Thoracic aorta (tissue), 2 donors: ENCODE data around the gene GSTA5. TPM values are rescaled to one million over a fixed set of nuclear protein-coding genes. Genes with fewer than 3 reads are reported as not detected.
"Not testable (repeated sequence)": the region's sequence is repeated elsewhere in the genome, so short reads cannot be mapped to it uniquely, and the experiment has no call there.

Source experiments
- ATAC-seq: fragments of 150-250 bp; one replicate; pipeline ENCODE4 v1.8.0; 2017; ENCODE audit warnings: low read depth; ENCODE audit not compliant: insufficient number of reproducible peaks, low FRiP score
- DNase-seq: peaks from one replicate; pipeline ENCODE4 v3.0.0-alpha.2; 2020; ENCODE audit warnings: low spot score
- H3K27ac ChIP-seq, 2 donors: fragments of 200-600 bp; sonication (generic); 1 replicate in 1 of 2; 2 replicates in 1 of 2; pipeline ENCODE4 v1.5.1; 2016; ENCODE audit warnings: mild to moderate bottlenecking in 2 of 2, moderate library complexity in 2 of 2
- H3K27me3 ChIP-seq: fragments of 200-600 bp; sonication (generic); replicated peaks from 2 replicates; pipeline ENCODE4 v1.6.0; 2016; ENCODE audit warnings: mild to moderate bottlenecking; ENCODE audit not compliant: insufficient read depth
- H3K36me3 ChIP-seq: fragments of 200-600 bp; sonication (generic); one replicate; pipeline ENCODE4 v1.5.1; 2016
- H3K4me1 ChIP-seq, 2 donors: fragments of 200-600 bp; sonication (generic); 1 replicate in 1 of 2; 2 replicates in 1 of 2; pipeline versions ENCODE4 v1.5.1 to v1.6.0; 2016; ENCODE audit warnings: low read depth in 2 of 2, mild to moderate bottlenecking in 1 of 2; ENCODE audit not compliant: control insufficient read depth in 1 of 2
- H3K4me3 ChIP-seq: fragments of 200-600 bp; sonication (generic); 2 replicates; pipeline ENCODE4 v1.5.1; 2016; ENCODE audit warnings: mild to moderate bottlenecking
- H3K9me3 ChIP-seq: fragments of 200-600 bp; sonication (generic); 2 replicates; pipeline ENCODE4 v1.5.1; 2016
- CTCF ChIP-seq: fragments of 200-600 bp; sonication (generic); IDR thresholded peaks from one replicate; pipeline ENCODE4 v1.5.1; 2019; ENCODE audit warnings: antibody characterized with exemption
- total RNA-seq, 2 donors: library from RNA; depleted of rRNA; stranded (reverse); fragments of >200 nt; gene quantifications; one replicate each; pipeline versions ENCODE4 v1.1.0 to v1.2.3, GENCODE V29; 2016

Gene GSTA5
- total RNA-seq, 2 donors from 2014 or later = not detected

- no peaks in the 10 kb centered on the region for H3K9me3 ChIP-seq
- DNase-seq (no peak), ATAC-seq (no peak)
- no peak overlapping the region for H3K4me3 ChIP-seq
- no peak overlapping the region for H3K27ac ChIP-seq
- no peaks in the 10 kb centered on the region for H3K4me1 ChIP-seq
- H3K27me3 ChIP-seq = no peaks in the 10 kb centered on the region
- H3K36me3 ChIP-seq = no peaks in the 10 kb centered on the region
- TF ChIP-seq CTCF = no peak
These were observed 14.1 kb downstream of the GSTA5 start for GRCh38 chr6:52826513-52826912.

- DNase-seq, ATAC-seq, H3K9me3 ChIP-seq, H3K36me3 ChIP-seq, H3K4me1 ChIP-seq, H3K27ac ChIP-seq, H3K4me3 ChIP-seq, H3K27me3 ChIP-seq: not testable (repeated sequence)
These were observed 14.6 kb downstream of the GSTA5 start for GRCh38 chr6:52825900-52826459.

- H3K9me3 ChIP-seq, H3K27ac ChIP-seq, DNase-seq, H3K4me3 ChIP-seq, ATAC-seq, H3K36me3 ChIP-seq, H3K27me3 ChIP-seq, H3K4me1 ChIP-seq: not testable (repeated sequence)
These were observed 15.3 kb downstream of the GSTA5 start for GRCh38 chr6:52825270-52825793.

- Histone ChIP-seq H3K36me3 (no peaks in the 10 kb centered on the region), H3K4me3 (no peak overlapping the region), H3K9me3 (no peaks in the 10 kb centered on the region), H3K4me1 (peaks cover 3 to 11% of the 10 kb centered on the region in 2 donors), H3K27ac (no peak overlapping the region), H3K27me3 (no peaks in the 10 kb centered on the region)
- no peak for DNase-seq
- ATAC-seq = no peak
- TF ChIP-seq CTCF = no peak
These were observed 18.8 kb downstream of the GSTA5 start for GRCh38 chr6:52821842-52822241.

- no peak for TF ChIP-seq CTCF
- Histone ChIP-seq H3K36me3 (no peaks in the 10 kb centered on the region), H3K4me1 (peaks cover 3 to 11% of the 10 kb centered on the region in 2 donors), H3K27me3 (no peaks in the 10 kb centered on the region), H3K9me3 (no peaks in the 10 kb centered on the region), H3K27ac (no peak overlapping the region), H3K4me3 (no peak overlapping the region)
- ATAC-seq (no peak), DNase-seq (no peak)
These were observed 20.4 kb downstream of the GSTA5 start for GRCh38 chr6:52820198-52820597.

GRCh38 chr6:52815167-52816092, 25.2 kb downstream of the GSTA5 start:
- DNase-seq (no peak), ATAC-seq (peak; percentile 67)
- Histone ChIP-seq H3K27ac (no peak overlapping the region), H3K36me3 (no peaks in the 10 kb centered on the region), H3K4me1 (peaks cover under 1 to 9% of the 10 kb centered on the region in 2 donors), H3K4me3 (no peak overlapping the region), H3K27me3 (no peaks in the 10 kb centered on the region), H3K9me3 (no peaks in the 10 kb centered on the region)
- TF ChIP-seq CTCF = peak; percentile 49

- H3K4me1 ChIP-seq, ATAC-seq, H3K27ac ChIP-seq, H3K9me3 ChIP-seq, H3K4me3 ChIP-seq, H3K27me3 ChIP-seq, DNase-seq, H3K36me3 ChIP-seq: not testable (repeated sequence)
These were observed 26.1 kb downstream of the GSTA5 start for GRCh38 chr6:52814545-52814944.

GRCh38 chr6:52809777-52810176, 30.8 kb downstream of the GSTA5 start:
- H3K4me3 ChIP-seq, H3K36me3 ChIP-seq, ATAC-seq, H3K4me1 ChIP-seq, H3K27ac ChIP-seq, H3K27me3 ChIP-seq, H3K9me3 ChIP-seq, DNase-seq: not testable (repeated sequence)
